Activated naive CD8-positive, alpha-beta T cell treated with anti-CD3 and anti-CD28 coated beads for 36 hours (primary cell): Measurements from ENCODE around the gene THAP3. TPM values are rescaled to one million over a fixed set of nuclear protein-coding genes. Genes with fewer than 3 reads are reported as not detected.
"Not testable (repeated sequence)": the region's sequence is repeated elsewhere in the genome, so short reads cannot be mapped to it uniquely, and the experiment has no call there.

ENCODE experiments used
- DNase-seq: peaks from one replicate; pipeline ENCODE4 v3.0.0; 2021
- H3K27ac Mint-ChIP-seq: one replicate; pipeline ENCODE4 v1.8.0; 2022; ENCODE audit warnings: mild to moderate bottlenecking, moderate library complexity, mixed read lengths
- H3K27me3 Mint-ChIP-seq: one replicate; pipeline ENCODE4 v1.8.0; 2022; ENCODE audit warnings: mild to moderate bottlenecking, mixed read lengths
- H3K36me3 Mint-ChIP-seq: one replicate; pipeline ENCODE4 v1.8.0; 2021; ENCODE audit warnings: mild to moderate bottlenecking, mixed read lengths
- H3K4me1 Mint-ChIP-seq: one replicate; pipeline ENCODE4 v1.8.0; 2021; ENCODE audit warnings: mixed read lengths
- H3K4me3 Mint-ChIP-seq: one replicate; pipeline ENCODE4 v1.8.0; 2022; ENCODE audit warnings: mild to moderate bottlenecking, moderate library complexity, mixed read lengths
- H3K9me3 Mint-ChIP-seq: one replicate; pipeline ENCODE4 v1.8.0; 2022; ENCODE audit warnings: mixed read lengths
- total RNA-seq, 2 experiments: library from RNA; stranded (reverse); gene quantifications; one replicate each; pipeline ENCODE4 v1.2.3, GENCODE V29; 2021

The THAP3 gene
- total RNA-seq, 2 experiments from 2014 or later = 16.2 to 16.4 TPM

DNA sequence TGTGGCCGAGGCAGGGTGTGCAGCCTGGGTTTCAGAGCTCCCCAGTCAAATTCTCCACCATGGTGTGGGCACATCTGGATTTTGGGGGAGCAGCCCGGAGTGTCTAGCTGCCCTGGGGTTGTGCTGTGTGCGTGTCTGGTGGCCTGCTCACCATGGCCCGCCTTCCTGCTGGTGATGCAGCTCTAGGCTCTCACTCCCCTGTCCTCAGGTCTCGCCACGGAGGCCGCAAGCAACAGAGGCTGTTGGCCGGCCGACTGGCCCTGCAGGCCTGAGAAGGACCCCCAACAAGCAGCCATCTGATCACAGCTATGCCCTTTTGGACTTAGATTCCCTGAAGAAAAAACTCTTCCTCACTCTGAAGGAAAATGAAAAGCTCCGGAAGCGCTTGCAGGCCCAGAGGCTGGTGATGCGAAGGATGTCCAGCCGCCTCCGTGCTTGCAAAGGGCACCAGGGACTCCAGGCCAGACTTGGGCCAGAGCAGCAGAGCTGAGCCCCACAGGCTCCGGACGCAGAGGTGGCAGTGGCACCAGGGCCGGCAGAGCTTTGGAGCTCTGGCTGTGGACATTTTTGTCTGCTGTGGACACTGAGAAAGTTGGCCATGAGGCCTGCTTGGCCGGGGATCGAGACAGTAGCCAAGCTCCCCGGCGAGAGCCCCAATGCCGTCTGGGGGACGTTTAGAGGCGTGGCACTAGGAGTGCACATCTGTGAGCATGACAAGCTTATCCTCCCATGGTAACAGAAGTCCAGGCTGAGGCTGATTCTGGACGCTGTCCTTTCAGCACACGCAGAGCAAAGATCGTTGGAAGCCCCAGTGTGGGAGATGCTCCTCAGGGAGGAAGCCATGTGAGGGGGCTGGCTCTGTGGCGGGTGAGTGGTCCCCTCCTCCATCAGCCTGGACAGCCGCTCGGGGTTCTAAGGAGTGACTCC is 8.2 kb downstream of the THAP3 start:
- Mint-ChIP-seq H3K4me1 (peaks cover 1% of the 10 kb centered on the region), H3K9me3 (no peaks in the 10 kb centered on the region), H3K27me3 (no peaks in the 10 kb centered on the region), H3K27ac (no peak overlapping the region), H3K4me3 (no peak overlapping the region), H3K36me3 (peaks cover 5% of the 10 kb centered on the region)
- no peak for DNase-seq

DNA sequence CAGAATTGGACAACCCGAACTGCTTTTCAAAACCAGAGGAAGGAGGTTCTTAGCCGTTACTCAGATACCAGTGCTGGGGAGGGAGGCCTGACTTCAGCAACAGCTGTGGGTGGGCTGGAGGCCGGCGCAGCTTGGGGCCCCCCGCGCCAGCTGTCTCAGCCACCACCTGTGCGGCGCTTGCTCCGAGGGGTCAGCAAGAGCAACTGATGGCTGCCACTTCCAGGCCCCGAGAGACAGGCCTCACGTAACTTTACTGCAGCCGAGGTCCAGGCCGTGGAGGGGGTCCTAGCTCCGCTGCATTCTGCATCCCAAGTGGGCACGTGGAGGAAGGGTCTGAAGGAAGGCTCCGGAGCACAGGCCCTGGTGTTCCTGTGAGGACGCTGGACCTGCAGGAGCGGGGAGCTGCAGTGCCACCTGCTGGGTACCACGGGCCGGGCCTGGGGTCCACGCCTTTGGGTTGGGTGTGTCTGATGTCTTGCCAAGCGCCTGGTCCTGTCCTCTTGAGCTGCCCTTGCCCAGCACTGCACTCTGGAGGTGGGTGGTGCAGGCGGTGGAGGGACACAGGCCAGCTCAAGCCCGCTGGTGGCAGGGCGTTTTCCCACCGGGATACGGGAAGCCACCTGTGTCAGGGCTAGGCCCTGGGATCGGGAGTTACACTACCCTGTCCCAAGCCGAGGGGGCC is 9.8 kb downstream of the THAP3 start:
- Mint-ChIP-seq H3K4me1 (no peaks in the 10 kb centered on the region), H3K9me3 (no peaks in the 10 kb centered on the region), H3K27me3 (no peaks in the 10 kb centered on the region), H3K36me3 (peaks cover 4% of the 10 kb centered on the region), H3K27ac (no peak overlapping the region), H3K4me3 (no peak overlapping the region)
- DNase-seq = peak; percentile 42

- Mint-ChIP-seq H3K4me1 (no peaks in the 10 kb centered on the region), H3K36me3 (peaks cover 8% of the 10 kb centered on the region), H3K9me3 (no peaks in the 10 kb centered on the region), H3K4me3 (no peak overlapping the region), H3K27ac (no peak overlapping the region), H3K27me3 (no peaks in the 10 kb centered on the region)
- DNase-seq = no peak
These were observed 10.7 kb downstream of the THAP3 start for GRCh38 chr1:6635161-6635909.

DNA sequence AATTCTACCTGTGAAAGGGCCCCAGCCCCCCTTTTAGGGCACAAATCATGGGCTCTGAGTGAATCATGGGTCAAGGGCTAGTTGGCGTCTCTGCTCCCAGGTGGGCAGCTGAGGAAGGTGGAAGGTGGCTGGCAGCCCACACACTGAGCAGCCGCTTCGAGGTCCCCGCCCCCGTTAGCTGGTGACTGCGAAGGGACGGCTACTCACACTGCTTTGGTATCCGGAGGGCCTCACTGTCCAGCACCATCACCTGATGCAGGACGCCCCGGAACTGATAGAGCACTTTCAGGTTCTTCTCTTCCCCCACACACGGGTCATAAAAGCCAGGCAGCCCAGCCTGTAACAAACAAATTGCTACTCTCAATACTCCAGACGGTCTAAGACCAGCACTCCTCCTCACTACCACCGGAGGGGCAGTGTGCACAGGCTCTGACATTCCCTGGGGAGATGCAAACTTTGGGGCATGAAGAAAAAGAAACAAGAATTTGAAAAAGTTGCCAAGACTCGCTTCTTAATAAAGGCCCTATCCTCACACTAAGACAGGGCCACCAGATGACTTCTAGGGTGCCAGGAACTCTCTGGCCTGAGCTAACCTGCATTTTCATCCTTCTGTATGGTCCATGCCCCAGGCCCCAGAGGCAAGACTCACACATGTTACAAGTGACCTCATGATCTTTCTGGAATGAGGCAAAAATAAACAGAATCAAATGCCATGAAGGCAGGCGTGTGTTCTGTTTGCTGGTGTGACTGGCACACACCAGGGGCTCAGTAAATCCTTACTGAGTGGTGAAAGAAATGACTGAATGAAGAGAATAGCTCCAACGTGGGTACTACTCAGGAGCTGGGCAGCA is 11.5 kb downstream of the THAP3 start:
- H3K27me3 Mint-ChIP-seq = no peaks in the 10 kb centered on the region
- H3K36me3 Mint-ChIP-seq = peaks cover 12% of the 10 kb centered on the region
- DNase-seq = no peak
- H3K9me3 Mint-ChIP-seq = no peaks in the 10 kb centered on the region
- no peak overlapping the region for H3K4me3 Mint-ChIP-seq
- H3K27ac Mint-ChIP-seq = no peak overlapping the region
- no peaks in the 10 kb centered on the region for H3K4me1 Mint-ChIP-seq

DNA sequence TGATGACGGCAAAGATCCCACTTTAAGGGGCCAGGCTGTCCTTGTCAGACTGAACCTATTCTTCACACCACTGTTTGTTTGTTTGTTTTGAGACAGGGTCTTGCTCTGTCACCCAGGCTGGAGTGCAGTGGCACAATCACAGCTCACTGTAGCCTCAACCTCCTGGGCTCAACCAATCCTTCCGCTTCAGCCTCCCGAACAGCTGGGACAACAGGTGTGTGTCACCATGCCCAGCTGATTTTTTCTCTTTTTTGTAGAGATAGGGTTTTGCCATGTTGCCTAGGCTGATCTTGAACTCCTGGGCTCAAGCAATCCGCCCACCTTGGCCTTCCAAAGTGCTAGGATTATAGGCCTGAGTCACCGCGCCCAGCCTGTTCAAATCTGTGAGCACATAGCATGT is 12.1 kb downstream of the THAP3 start:
- not testable (repeated sequence) for H3K27me3 Mint-ChIP-seq, DNase-seq, H3K4me3 Mint-ChIP-seq, H3K9me3 Mint-ChIP-seq, H3K27ac Mint-ChIP-seq, H3K4me1 Mint-ChIP-seq
- H3K36me3 Mint-ChIP-seq = peaks cover 12% of the 10 kb centered on the region

GRCh38 chr1:6637770-6638169 is 13.1 kb downstream of the THAP3 start:
- Mint-ChIP-seq H3K4me3 (no peak overlapping the region), H3K36me3 (peaks cover 20% of the 10 kb centered on the region), H3K27ac (no peak overlapping the region), H3K9me3 (no peaks in the 10 kb centered on the region), H3K27me3 (no peaks in the 10 kb centered on the region), H3K4me1 (no peaks in the 10 kb centered on the region)
- no peak for DNase-seq

DNA sequence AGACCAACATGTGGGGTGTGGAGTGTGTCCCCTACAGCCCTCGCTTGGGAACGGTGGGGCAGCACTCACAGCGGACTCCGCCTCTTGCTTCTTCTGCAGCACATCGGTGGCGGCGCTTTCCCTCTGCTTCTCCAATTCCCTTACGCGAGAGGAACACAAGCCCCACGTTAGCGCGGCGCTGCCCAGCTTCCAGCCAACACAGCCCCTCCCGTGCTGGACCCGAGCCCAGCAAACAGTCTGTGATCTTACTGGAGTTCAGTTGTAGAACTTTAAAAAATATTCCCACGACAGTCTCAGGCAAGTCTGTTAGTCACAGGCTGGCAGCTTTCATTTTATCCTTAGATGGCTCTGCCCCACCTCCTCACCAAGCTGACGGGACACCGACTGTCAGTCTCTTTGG is 13.6 kb downstream of the THAP3 start:
- no peak for DNase-seq
- no peaks in the 10 kb centered on the region for H3K9me3 Mint-ChIP-seq
- H3K4me3 Mint-ChIP-seq = no peak overlapping the region
- H3K4me1 Mint-ChIP-seq = no peaks in the 10 kb centered on the region
- peaks cover 20% of the 10 kb centered on the region for H3K36me3 Mint-ChIP-seq
- H3K27ac Mint-ChIP-seq = no peak overlapping the region
- H3K27me3 Mint-ChIP-seq = no peaks in the 10 kb centered on the region

DNA sequence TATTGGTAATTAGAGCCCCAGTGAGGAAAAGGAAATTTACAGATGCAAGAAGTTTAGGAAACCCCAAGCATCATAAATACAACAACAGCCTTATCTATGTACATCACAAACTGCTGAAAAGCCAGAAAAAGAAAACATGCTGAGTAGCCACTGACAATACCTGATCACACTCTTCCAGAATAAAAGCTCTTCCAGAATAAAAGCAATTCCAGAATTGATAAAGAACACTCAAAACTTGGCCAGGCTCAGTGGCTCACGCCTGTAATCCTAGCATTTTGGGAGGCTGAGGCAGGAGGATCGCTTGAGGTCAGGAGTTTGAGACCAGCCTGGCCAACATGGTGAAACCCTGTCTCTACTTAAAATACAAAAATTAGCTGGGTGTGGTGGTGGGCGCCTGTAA is 16.2 kb downstream of the THAP3 start:
- H3K36me3 Mint-ChIP-seq = peaks cover 27% of the 10 kb centered on the region

DNA sequence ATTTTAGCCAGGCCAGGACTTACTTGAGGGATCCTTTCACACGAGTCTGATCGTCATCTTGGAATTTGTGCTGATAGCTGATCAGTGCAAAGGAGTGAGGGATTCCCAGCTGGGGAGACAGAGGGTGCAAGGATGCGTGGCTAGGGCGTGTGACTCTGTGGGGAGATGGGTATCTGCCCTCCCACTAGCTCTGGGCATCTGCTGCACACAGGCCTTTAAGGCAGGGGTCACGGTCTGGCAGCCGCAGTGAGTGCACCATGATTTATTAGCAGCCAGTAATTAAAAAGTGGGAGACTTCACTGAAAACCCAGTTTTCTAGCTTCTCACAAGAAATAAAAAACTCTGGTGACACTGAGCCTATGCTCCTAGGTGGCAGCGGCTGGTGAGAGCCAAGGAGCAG is 20.4 kb downstream of the THAP3 start:
- Mint-ChIP-seq H3K27ac (no peak overlapping the region), H3K27me3 (no peaks in the 10 kb centered on the region), H3K36me3 (peaks cover 22% of the 10 kb centered on the region), H3K4me1 (no peaks in the 10 kb centered on the region), H3K9me3 (no peaks in the 10 kb centered on the region), H3K4me3 (no peak overlapping the region)
- no peak for DNase-seq

More for the DNA sequence above, 16.2 kb downstream of the THAP3 start:
- H3K27me3 Mint-ChIP-seq, H3K4me1 Mint-ChIP-seq, DNase-seq, H3K27ac Mint-ChIP-seq, H3K4me3 Mint-ChIP-seq, H3K9me3 Mint-ChIP-seq: not testable (repeated sequence)

DNA sequence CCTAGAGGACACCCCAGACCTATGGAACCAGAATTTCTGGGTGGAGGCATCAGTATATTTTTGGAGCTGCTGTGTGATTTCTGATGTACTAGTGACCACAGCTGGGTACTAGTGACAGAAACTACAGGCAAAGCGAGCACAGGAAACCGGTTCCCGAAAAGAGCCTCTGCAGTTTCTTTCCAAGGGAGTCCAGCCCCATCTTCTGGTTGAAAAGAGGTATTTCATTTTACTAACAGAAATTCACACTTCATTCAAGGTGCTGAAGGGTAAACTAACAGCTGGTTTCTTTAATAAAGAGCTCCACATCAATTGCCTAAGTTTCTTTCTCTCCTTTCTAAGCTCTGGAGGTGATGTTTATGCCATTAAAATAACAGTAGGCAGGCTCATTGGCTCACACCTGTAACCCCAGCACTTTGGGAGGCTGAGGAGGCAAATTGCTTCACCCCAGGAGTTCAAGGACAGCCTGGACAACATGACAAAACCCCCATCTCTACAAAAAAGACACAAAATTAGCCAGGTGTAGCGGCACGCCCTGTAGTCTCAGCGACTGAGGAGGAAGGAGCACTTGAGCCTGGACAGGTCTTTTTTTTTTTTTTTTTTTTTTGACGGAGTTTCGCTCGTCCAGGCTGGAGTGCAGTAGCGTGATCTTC is 22.0 kb downstream of the THAP3 start:
- no peak overlapping the region for H3K4me3 Mint-ChIP-seq
- no peak overlapping the region for H3K27ac Mint-ChIP-seq
- H3K9me3 Mint-ChIP-seq = no peaks in the 10 kb centered on the region
- no peak for DNase-seq
- no peaks in the 10 kb centered on the region for H3K27me3 Mint-ChIP-seq
- H3K36me3 Mint-ChIP-seq = peaks cover 21% of the 10 kb centered on the region
- H3K4me1 Mint-ChIP-seq = no peaks in the 10 kb centered on the region

DNA sequence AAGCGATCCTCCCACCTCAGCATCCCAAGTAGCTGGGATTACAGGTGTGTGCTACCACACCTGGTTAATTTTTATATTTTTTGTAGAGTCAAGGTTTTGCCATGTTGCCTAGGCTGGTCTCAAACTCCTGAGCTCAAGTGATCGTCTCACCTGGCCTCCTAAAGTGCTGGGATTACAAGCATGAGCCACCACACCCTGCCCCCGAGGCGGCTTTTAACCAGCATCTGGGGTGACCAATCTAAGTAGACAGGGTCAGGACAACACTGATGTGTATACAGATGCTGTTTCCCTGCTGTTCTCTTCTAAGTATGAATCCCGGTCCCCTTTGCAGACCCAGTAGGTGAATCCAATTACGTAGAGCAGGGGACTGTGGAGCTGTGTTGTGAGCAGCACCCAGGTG is 23.9 kb downstream of the THAP3 start:
- no peaks in the 10 kb centered on the region for H3K9me3 Mint-ChIP-seq
- no peak overlapping the region for H3K27ac Mint-ChIP-seq
- no peak overlapping the region for H3K4me3 Mint-ChIP-seq
- no peak for DNase-seq
- no peaks in the 10 kb centered on the region for H3K4me1 Mint-ChIP-seq
- H3K27me3 Mint-ChIP-seq = no peaks in the 10 kb centered on the region
- H3K36me3 Mint-ChIP-seq = peaks cover 18% of the 10 kb centered on the region

- Mint-ChIP-seq H3K4me1 (peaks cover under 1% of the 10 kb centered on the region), H3K9me3 (no peaks in the 10 kb centered on the region), H3K27me3 (no peaks in the 10 kb centered on the region), H3K27ac (no peak overlapping the region), H3K4me3 (no peak overlapping the region), H3K36me3 (peaks cover 13% of the 10 kb centered on the region)
- DNase-seq = no peak
These were observed 27.2 kb downstream of the THAP3 start for GRCh38 chr1:6651909-6652308.

DNA sequence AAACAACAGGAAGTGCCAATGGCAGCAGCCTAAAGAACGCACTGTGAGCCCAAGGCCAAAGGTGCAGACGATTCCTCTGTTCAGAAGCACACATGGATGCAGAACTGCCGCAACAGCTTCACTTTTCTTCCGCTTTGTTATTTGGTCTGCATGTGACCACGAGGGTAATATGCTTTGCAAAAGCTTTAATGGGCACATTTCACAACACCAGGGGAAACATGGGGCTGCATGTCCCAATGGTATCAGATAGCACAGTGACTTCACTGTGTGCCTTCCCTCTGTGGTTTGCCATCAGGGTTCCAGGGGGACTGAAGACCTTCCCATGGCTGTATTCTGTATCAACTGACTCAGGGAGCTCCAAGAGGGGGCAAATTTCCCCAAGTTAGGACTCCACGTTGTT is 28.3 kb downstream of the THAP3 start:
- no peak for DNase-seq
- Mint-ChIP-seq H3K36me3 (peaks cover 13% of the 10 kb centered on the region), H3K27ac (no peak overlapping the region), H3K4me3 (no peak overlapping the region), H3K4me1 (peaks cover 5% of the 10 kb centered on the region), H3K9me3 (no peaks in the 10 kb centered on the region), H3K27me3 (no peaks in the 10 kb centered on the region)
